H9 (cell line): ENCODE data around the gene CDH15. TPM values are rescaled to one million over a fixed set of nuclear protein-coding genes. Genes with fewer than 3 reads are reported as not detected.

ENCODE experiments used
- DNase-seq: peaks from one replicate; pipeline ENCODE4 v3.0.0-alpha.2; 2017
- H2AFZ ChIP-seq: one replicate; pipeline ENCODE4 v1.6.1; 2013; ENCODE audit warnings: mild to moderate bottlenecking, low read length, control low read depth, moderate library complexity
- H2AK5ac ChIP-seq: 2 replicates; pipeline ENCODE4 v1.6.1; 2013; ENCODE audit warnings: low read length, control low read depth, mixed read lengths; ENCODE audit not compliant: insufficient read length
- H2BK120ac ChIP-seq: one replicate; pipeline ENCODE4 v1.6.1; 2013; ENCODE audit warnings: low read depth, mild to moderate bottlenecking, low read length, control low read depth, inconsistent platforms; ENCODE audit not compliant: poor library complexity, severe bottlenecking
- H2BK12ac ChIP-seq: 2 replicates; pipeline ENCODE4 v1.6.1; 2013; ENCODE audit warnings: low read length, control low read depth, mixed read lengths, low read depth; ENCODE audit not compliant: insufficient read length
- H2BK15ac ChIP-seq: 2 replicates; pipeline ENCODE4 v1.6.1; 2013; ENCODE audit warnings: low read depth, low read length, control low read depth
- H2BK20ac ChIP-seq: one replicate; pipeline ENCODE4 v1.6.1; 2013; ENCODE audit warnings: low read depth, mild to moderate bottlenecking, low read length, control low read depth, inconsistent platforms; ENCODE audit not compliant: poor library complexity, severe bottlenecking
- H2BK5ac ChIP-seq: 2 replicates; pipeline ENCODE4 v1.6.1; 2013; ENCODE audit warnings: low read length, control low read depth, mixed read lengths; ENCODE audit not compliant: insufficient read length
- H3K14ac ChIP-seq: 2 replicates; pipeline ENCODE4 v1.6.1; 2013; ENCODE audit warnings: low read length, control low read depth; ENCODE audit not compliant: insufficient read depth
- H3K18ac ChIP-seq: 2 replicates; pipeline ENCODE4 v1.6.1; 2013; ENCODE audit warnings: low read depth, mild to moderate bottlenecking, mixed read lengths, low read length, control low read depth; ENCODE audit not compliant: insufficient read length
- H3K23ac ChIP-seq: 2 replicates; pipeline ENCODE4 v1.6.1; 2013; ENCODE audit warnings: low read length, control low read depth, mixed read lengths, low read depth; ENCODE audit not compliant: insufficient read length
- H3K23me2 ChIP-seq: 2 replicates; pipeline ENCODE4 v1.6.1; 2013; ENCODE audit warnings: low read depth, mild to moderate bottlenecking, mixed read lengths, low read length, control low read depth; ENCODE audit not compliant: insufficient read length, poor library complexity, severe bottlenecking
- H3K27ac ChIP-seq: 2 replicates; pipeline ENCODE4 v1.5.1; 2013; ENCODE audit warnings: low read length, control low read depth, mixed read lengths, low read depth; ENCODE audit not compliant: insufficient read length
- H3K27me3 ChIP-seq: 2 replicates; pipeline ENCODE4 v1.6.1; 2013; ENCODE audit warnings: low read length, control low read depth, inconsistent platforms; ENCODE audit not compliant: insufficient read depth
- H3K4ac ChIP-seq: 2 replicates; pipeline ENCODE4 v1.6.1; 2013; ENCODE audit warnings: low read depth, mild to moderate bottlenecking, control low read depth, inconsistent platforms, low read length, moderate library complexity
- H3K4me1 ChIP-seq: 2 replicates; pipeline ENCODE4 v1.6.1; 2013; ENCODE audit warnings: low read length, control low read depth, inconsistent platforms; ENCODE audit not compliant: insufficient read depth
- H3K4me2 ChIP-seq: 2 replicates; pipeline ENCODE4 v1.6.1; 2013; ENCODE audit warnings: low read length, control low read depth, mixed read lengths; ENCODE audit not compliant: insufficient read length, insufficient read depth
- H3K56ac ChIP-seq: 2 replicates; pipeline ENCODE4 v1.6.1; 2013; ENCODE audit warnings: low read depth, mild to moderate bottlenecking, mixed read lengths, low read length, control low read depth; ENCODE audit not compliant: insufficient read length
- H3K79me1 ChIP-seq: 2 replicates; pipeline ENCODE4 v1.6.1; 2013; ENCODE audit warnings: low read depth, mild to moderate bottlenecking, moderate library complexity, low read length, control low read depth, inconsistent platforms; ENCODE audit not compliant: insufficient read depth, poor library complexity, severe bottlenecking
- H3K79me2 ChIP-seq: 2 replicates; pipeline ENCODE4 v1.6.1; 2013; ENCODE audit warnings: low read length, control low read depth, inconsistent platforms; ENCODE audit not compliant: insufficient read depth
- H3K9ac ChIP-seq: 2 replicates; pipeline ENCODE4 v1.6.1; 2013; ENCODE audit warnings: low read length, control low read depth, mixed read lengths; ENCODE audit not compliant: insufficient read length; ENCODE audit errors: extremely low read depth
- H3K9me3 ChIP-seq: one replicate; pipeline ENCODE4 v1.6.1; 2013; ENCODE audit warnings: low read depth, low read length, inconsistent platforms; ENCODE audit not compliant: control insufficient read depth
- H3T11ph ChIP-seq: one replicate; pipeline ENCODE4 v1.6.1; 2013; ENCODE audit warnings: mild to moderate bottlenecking, low read length, control low read depth, inconsistent platforms
- H4K20me1 ChIP-seq: one replicate; pipeline ENCODE4 v1.6.1; 2013; ENCODE audit not compliant: control insufficient read depth, insufficient read length, insufficient read depth
- H4K5ac ChIP-seq: 2 replicates; pipeline ENCODE4 v1.6.1; 2013; ENCODE audit warnings: low read depth, mild to moderate bottlenecking, mixed read lengths, low read length, control low read depth; ENCODE audit not compliant: insufficient read length
- H4K8ac ChIP-seq: replicated peaks from 2 replicates; pipeline ENCODE4 v1.6.1; 2013; ENCODE audit warnings: low read length, control low read depth, mixed read lengths, low read depth; ENCODE audit not compliant: insufficient read length
- H4K91ac ChIP-seq: 2 replicates; pipeline ENCODE4 v1.6.1; 2013; ENCODE audit warnings: low read depth, mild to moderate bottlenecking, moderate library complexity, mixed read lengths, low read length, control low read depth; ENCODE audit not compliant: insufficient read length
- H3K27ac Mint-ChIP-seq, 3 experiments: 2 replicates in 2 of 3; 3 replicates in 1 of 3; pipeline ENCODE4 v1.8.0; 2020 to 2021; ENCODE audit warnings: mixed read lengths in 3 of 3, mild to moderate bottlenecking in 1 of 3, moderate library complexity in 1 of 3
- H3K27me3 Mint-ChIP-seq: 2 replicates; pipeline ENCODE4 v1.8.0; 2021; ENCODE audit warnings: low read depth, mild to moderate bottlenecking, moderate library complexity, mixed read lengths
- H3K36me3 Mint-ChIP-seq, 3 experiments: 2 replicates in 2 of 3; 3 replicates in 1 of 3; pipeline ENCODE4 v1.8.0; 2020 to 2021; ENCODE audit warnings: low read depth in 3 of 3, mixed read lengths in 3 of 3; ENCODE audit not compliant: insufficient read depth in 1 of 3
- H3K4me1 Mint-ChIP-seq, 2 experiments: 2 replicates each; pipeline ENCODE4 v1.8.0; 2020; ENCODE audit warnings: mixed read lengths in 2 of 2
- H3K4me3 Mint-ChIP-seq, 2 experiments: 2 replicates in 1 of 2; 3 replicates in 1 of 2; pipeline ENCODE4 v1.8.0; 2020 to 2021; ENCODE audit warnings: mild to moderate bottlenecking in 2 of 2, mixed read lengths in 2 of 2, moderate library complexity in 1 of 2
- H3K9me3 Mint-ChIP-seq, 2 experiments: 2 replicates in 1 of 2; 3 replicates in 1 of 2; pipeline ENCODE4 v1.8.0; 2020; ENCODE audit warnings: mild to moderate bottlenecking in 2 of 2, mixed read lengths in 2 of 2, moderate library complexity in 1 of 2
- CTCF ChIP-seq: fragments of 200-600 bp; sonication (generic); conservative IDR thresholded peaks from 3 replicates; pipeline ENCODE4 v1.8.0; 2021; ENCODE audit warnings: antibody characterized with exemption, mild to moderate bottlenecking
- WGBS: extraction: QIAGEN DNeasy Blood & Tissue Kit; methylation state at CpG from one replicate; pipeline ENCODE4 v1.1.7; 2013; ENCODE audit warnings: missing lambda C conversion rate, low lambda C conversion rate, mixed read lengths; ENCODE audit not compliant: insufficient read length; ENCODE audit errors: extremely low coverage; 5-methylcytosine and 5-hydroxymethylcytosine counted together
- total RNA-seq: library from RNA; stranded (reverse); gene quantifications from 2 replicates; pipeline ENCODE4 v1.2.1, GENCODE V29; 2021

The CDH15 gene
- total RNA-seq, 1 experiment from 2014 or later: 0.28 TPM

- Histone ChIP-seq H3K4ac (no peak overlapping the region), H4K5ac (no peak overlapping the region), H3K27me3 (peaks cover 7% of the 10 kb centered on the region; the same call in 1 of the 2 replicates), H2BK15ac (no peak overlapping the region), H4K8ac (no peak overlapping the region), H3K23me2 (peaks cover 8% of the 10 kb centered on the region), H3K79me2 (no peaks in the 10 kb centered on the region), H3K27ac (no peak overlapping the region), H3K4me1 (no peaks in the 10 kb centered on the region), H2BK120ac (no peak overlapping the region), H2AFZ (no peak overlapping the region), H2BK20ac (no peak overlapping the region), H3K9me3 (no peaks in the 10 kb centered on the region), H3K9ac (no peak overlapping the region), H3K18ac (no peak overlapping the region), H3T11ph (no peak overlapping the region), H2BK5ac (no peak overlapping the region), H3K4me2 (peak overlapping the region; percentile 39), H3K79me1 (no peaks in the 10 kb centered on the region), H3K23ac (no peak overlapping the region), H4K20me1 (no peaks in the 10 kb centered on the region), H4K91ac (no peak overlapping the region), H2AK5ac (no peak overlapping the region), H2BK12ac (no peak overlapping the region), H3K14ac (no peak overlapping the region; the same call in 1 of the 2 replicates), H3K56ac (no peak overlapping the region)
- no CpG with 5 or more reads among the region's 58 CpGs for WGBS
- no peaks in the 10 kb centered on the region; a peak in 1 of 7 replicates for H3K36me3 Mint-ChIP-seq
- TF ChIP-seq CTCF: no peak
- DNase-seq: peak; percentile 40
- H3K4me3 Mint-ChIP-seq: peak overlapping the region; percentile 58 to 79
- peaks cover 5 to 6% of the 10 kb centered on the region in 2 experiments; a peak in 2 of 5 replicates for H3K9me3 Mint-ChIP-seq
- peaks cover 54% of the 10 kb centered on the region for H3K27me3 Mint-ChIP-seq
- peaks cover 6 to 11% of the 10 kb centered on the region in 2 experiments; a peak in 2 of 4 replicates for H3K4me1 Mint-ChIP-seq
- H3K27ac Mint-ChIP-seq: no peak overlapping the region
Observed at GRCh38 chr16:89200850-89201411, 29.4 kb downstream of the CDH15 start.
